GM19239 (cell line): ENCODE results near the gene OXLD1.

Experiments
- DNase-seq: peaks from one replicate; pipeline ENCODE4 v3.0.0; 2011; ENCODE audit warnings: low spot score; ENCODE audit not compliant: insufficient read length
- FAIRE-seq: peaks from 2 replicates; lab custom pipeline; 2011; peaks lifted over from hg19 to GRCh38; lab: Jason Lieb, UNC

Gene OXLD1

GRCh38 chr17:81666342-81667191 lies at the start of gene OXLD1, which contains the start of gene CCDC137:
Gene OXLD1 (minus strand): TSS chr17:81666605. CDS start chr17:81666577, 28 bp downstream.
Gene CCDC137 (plus strand): TSS chr17:81666737. CDS start chr17:81666767, 30 bp downstream.
- peak; percentile 95 for FAIRE-seq
- DNase-seq, result peak; percentile 97

GRCh38 chr17:81715107-81715871 lies 48.9 kb upstream of the OXLD1 start:
- DNase-seq (no peak), FAIRE-seq (no peak)

- no peak for FAIRE-seq
- DNase-seq, result no peak
These were observed 48.2 kb upstream of the OXLD1 start for GRCh38 chr17:81714412-81715106.

- no peak for DNase-seq
- FAIRE-seq, result no peak
These were observed 47.4 kb upstream of the OXLD1 start for GRCh38 chr17:81713556-81714411.

GRCh38 chr17:81713004-81713555 lies 46.7 kb upstream of the OXLD1 start:
- DNase-seq (no peak), FAIRE-seq (no peak)

- no peak for DNase-seq
- FAIRE-seq, result no peak
These were observed 46.1 kb upstream of the OXLD1 start for GRCh38 chr17:81712468-81713003.

- FAIRE-seq (no peak), DNase-seq (peak; percentile 95)
These were observed 45.5 kb upstream of the OXLD1 start, which contains the start of gene SLC25A10 for GRCh38 chr17:81711814-81712467. Gene SLC25A10 (plus strand): TSS chr17:81712284. CDS start chr17:81712427, 143 bp downstream.

- no peak for DNase-seq
- no peak for FAIRE-seq
These were observed 44.3 kb upstream of the OXLD1 start for GRCh38 chr17:81710514-81711308.

- DNase-seq (no peak), FAIRE-seq (no peak)
These were observed 42.4 kb upstream of the OXLD1 start for GRCh38 chr17:81708739-81709185.

GRCh38 chr17:81707725-81708646 lies 41.6 kb upstream of the OXLD1 start:
- DNase-seq, result no peak

GRCh38 chr17:81706757-81707624 lies 40.6 kb upstream of the OXLD1 start:
- FAIRE-seq, result no peak
- no peak for DNase-seq

More at GRCh38 chr17:81707725-81708646, 41.6 kb upstream of the OXLD1 start:
- FAIRE-seq, result no peak

GRCh38 chr17:81706232-81706611 lies 39.8 kb upstream of the OXLD1 start:
- no peak for DNase-seq
- FAIRE-seq, result no peak

GRCh38 chr17:81705518-81706231 lies 39.3 kb upstream of the OXLD1 start:
- DNase-seq, result no peak

GRCh38 chr17:81703747-81704654 lies 37.6 kb upstream of the OXLD1 start:
- DNase-seq, result no peak
- no peak for FAIRE-seq

More at GRCh38 chr17:81705518-81706231, 39.3 kb upstream of the OXLD1 start:
- FAIRE-seq, result no peak
